Stimulated activated CD8-positive, alpha-beta memory T cell treated with anti-CD3 and anti-CD28 coated beads, Interleukin-7, amount 100 ng/mL, for 1 hour (primary cell): ENCODE results near the gene PCDHA7.
"Not testable (repeated sequence)": the region's sequence is repeated elsewhere in the genome, so short reads cannot be mapped to it uniquely, and the experiment has no call there.

ENCODE experiments used
- DNase-seq, 2 donors: peaks; one replicate each; pipeline ENCODE4 v3.0.0-alpha.2; 2020; ENCODE audit warnings: low read depth in 2 of 2

PCDHA7 gene

GRCh38 chr5:140833993-140834392 is at the start of gene PCDHA7:
Gene PCDHA7 (plus strand): TSS chr5:140834269. CDS start chr5:140834384, 115 bp downstream.
- DNase-seq, result no peak

- no peak for DNase-seq
These were observed 48.0 kb upstream of the PCDHA7 start, which contains the start of gene PCDHA1 for GRCh38 chr5:140785905-140786686. Gene PCDHA1 (plus strand): TSS chr5:140786140.

- DNase-seq, result not testable (repeated sequence)
These were observed 46.6 kb upstream of the PCDHA7 start for GRCh38 chr5:140787422-140787821.

- not testable (repeated sequence) for DNase-seq
These were observed 46.1 kb upstream of the PCDHA7 start for GRCh38 chr5:140787849-140788504.

- DNase-seq, result no peak
These were observed 43.0 kb upstream of the PCDHA7 start for GRCh38 chr5:140791089-140791488.

GRCh38 chr5:140794595-140795258 is 39.3 kb upstream of the PCDHA7 start, which contains the start of gene PCDHA2:
Gene PCDHA2 (plus strand): TSS chr5:140794852.
- DNase-seq, result no peak

GRCh38 chr5:140795259-140795641 is 38.8 kb upstream of the PCDHA7 start:
- no peak for DNase-seq

- DNase-seq, result not testable (repeated sequence)
These were observed 37.9 kb upstream of the PCDHA7 start for GRCh38 chr5:140796072-140796717.

GRCh38 chr5:140796718-140797095 is 37.4 kb upstream of the PCDHA7 start:
- DNase-seq, result no peak

GRCh38 chr5:140800816-140801493 is 33.1 kb upstream of the PCDHA7 start, which contains the start of gene PCDHA3:
Gene PCDHA3 (plus strand): TSS chr5:140801057.
- DNase-seq, result no peak

- no peak for DNase-seq
These were observed 32.6 kb upstream of the PCDHA7 start for GRCh38 chr5:140801494-140801841.

GRCh38 chr5:140802381-140802780 is 31.7 kb upstream of the PCDHA7 start:
- not testable (repeated sequence) for DNase-seq

- DNase-seq, result no peak
These were observed 31.2 kb upstream of the PCDHA7 start for GRCh38 chr5:140802781-140803271.

GRCh38 chr5:140806834-140807775 is 27.0 kb upstream of the PCDHA7 start, which contains the start of gene PCDHA4:
Gene PCDHA4 (plus strand): TSS chr5:140807068.
- DNase-seq, result no peak

- not testable (repeated sequence) for DNase-seq
These were observed 25.7 kb upstream of the PCDHA7 start for GRCh38 chr5:140808241-140808888.

- DNase-seq, result no peak
These were observed 25.2 kb upstream of the PCDHA7 start for GRCh38 chr5:140808889-140809291.

GRCh38 chr5:140821375-140822280 is 12.4 kb upstream of the PCDHA7 start, which contains the start of gene PCDHA5:
Gene PCDHA5 (plus strand): TSS chr5:140821613.
- no peak for DNase-seq

GRCh38 chr5:140822281-140822629 is 11.8 kb upstream of the PCDHA7 start:
- no peak for DNase-seq
